Measurements from ENCODE around the gene GPR132. TPM values are rescaled to one million over a fixed set of nuclear protein-coding genes. Genes with fewer than 3 reads are reported as not detected.

The GPR132 gene
- total RNA-seq, 1 donor from 2014 or later = 0.24 TPM

DNA sequence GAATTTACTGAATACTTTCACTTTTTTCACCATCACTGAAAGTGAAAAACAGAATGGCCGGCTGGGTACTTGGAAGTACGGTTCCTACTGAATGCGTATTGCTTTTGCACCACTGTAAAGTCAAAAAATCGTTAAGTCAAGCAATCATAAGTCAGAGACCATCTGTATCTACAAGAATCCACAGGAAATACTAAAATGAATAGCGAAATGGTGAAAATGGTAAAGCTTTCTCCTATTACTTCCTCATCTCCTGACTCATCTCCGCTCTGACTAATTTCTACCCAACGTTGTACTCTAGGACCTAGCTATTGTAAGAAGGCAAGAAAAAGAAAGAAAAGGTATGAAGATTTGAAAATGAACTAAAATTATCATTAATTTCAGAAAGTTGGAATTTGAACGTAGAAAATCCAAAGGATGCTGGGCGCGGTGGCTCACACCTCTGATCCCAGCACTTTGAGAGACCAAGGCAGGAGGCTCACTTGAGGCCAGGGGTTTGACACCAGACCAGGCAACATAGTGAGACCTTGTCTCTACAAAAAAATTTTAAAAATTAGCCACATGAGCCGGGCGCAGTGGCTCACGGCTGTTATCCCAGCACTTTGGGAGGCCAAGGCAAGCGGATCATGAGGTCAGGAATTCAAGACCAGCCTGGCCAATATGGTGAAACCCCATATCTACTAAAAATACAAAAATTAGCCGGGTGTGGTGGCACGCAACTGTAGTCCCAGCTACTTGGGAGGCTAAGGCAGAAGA, 39.0 kb downstream of the GPR132 start:
- Mint-ChIP-seq H3K4me1 (ENCODE audit: unreplicated experiment) (peaks cover 6% of the 10 kb centered on the region), H3K36me3 (no peaks in the 10 kb centered on the region), H3K27me3 (peaks cover 14% of the 10 kb centered on the region), H3K9me3 (no peaks in the 10 kb centered on the region), H3K27ac (no peak overlapping the region), H3K4me3 (no peak overlapping the region)
- TF ChIP-seq, protein P1, sequence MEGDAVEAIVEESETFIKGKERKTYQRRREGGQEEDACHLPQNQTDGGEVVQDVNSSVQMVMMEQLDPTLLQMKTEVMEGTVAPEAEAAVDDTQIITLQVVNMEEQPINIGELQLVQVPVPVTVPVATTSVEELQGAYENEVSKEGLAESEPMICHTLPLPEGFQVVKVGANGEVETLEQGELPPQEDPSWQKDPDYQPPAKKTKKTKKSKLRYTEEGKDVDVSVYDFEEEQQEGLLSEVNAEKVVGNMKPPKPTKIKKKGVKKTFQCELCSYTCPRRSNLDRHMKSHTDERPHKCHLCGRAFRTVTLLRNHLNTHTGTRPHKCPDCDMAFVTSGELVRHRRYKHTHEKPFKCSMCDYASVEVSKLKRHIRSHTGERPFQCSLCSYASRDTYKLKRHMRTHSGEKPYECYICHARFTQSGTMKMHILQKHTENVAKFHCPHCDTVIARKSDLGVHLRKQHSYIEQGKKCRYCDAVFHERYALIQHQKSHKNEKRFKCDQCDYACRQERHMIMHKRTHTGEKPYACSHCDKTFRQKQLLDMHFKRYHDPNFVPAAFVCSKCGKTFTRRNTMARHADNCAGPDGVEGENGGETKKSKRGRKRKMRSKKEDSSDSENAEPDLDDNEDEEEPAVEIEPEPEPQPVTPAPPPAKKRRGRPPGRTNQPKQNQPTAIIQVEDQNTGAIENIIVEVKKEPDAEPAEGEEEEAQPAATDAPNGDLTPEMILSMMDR (conservative IDR thresholded peaks at IDR 0.05) = no peak
- no peak for DNase-seq (ENCODE audit: extremely low spot score, unreplicated experiment)

DNA sequence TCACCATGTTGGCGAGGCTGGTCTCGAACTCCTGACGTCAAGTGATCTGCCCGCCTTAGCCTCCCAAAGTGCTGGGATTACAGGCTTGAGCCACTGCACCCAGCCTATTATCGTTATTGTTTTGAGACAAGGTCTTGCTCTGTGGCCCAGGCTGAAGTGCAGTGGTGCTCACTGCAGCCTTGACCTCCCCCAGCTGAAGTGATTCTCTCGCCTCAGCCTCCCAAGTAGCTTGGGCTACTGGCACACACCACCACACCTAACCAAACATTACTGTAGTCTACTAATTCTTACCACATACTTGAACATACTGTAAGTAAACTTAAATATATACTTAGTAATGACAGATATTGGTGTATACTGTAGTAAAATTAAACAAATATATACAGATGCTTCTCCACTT, 39.8 kb downstream of the GPR132 start:
- TF ChIP-seq, protein P1 (conservative IDR thresholded peaks at IDR 0.05) = no peak
- Mint-ChIP-seq H3K27me3 (peaks cover 8% of the 10 kb centered on the region), H3K4me3 (no peak overlapping the region), H3K36me3 (no peaks in the 10 kb centered on the region), H3K4me1 (ENCODE audit: unreplicated experiment) (peaks cover 6% of the 10 kb centered on the region), H3K9me3 (no peaks in the 10 kb centered on the region), H3K27ac (no peak overlapping the region)
- DNase-seq (ENCODE audit: extremely low spot score, unreplicated experiment) = no peak

DNA sequence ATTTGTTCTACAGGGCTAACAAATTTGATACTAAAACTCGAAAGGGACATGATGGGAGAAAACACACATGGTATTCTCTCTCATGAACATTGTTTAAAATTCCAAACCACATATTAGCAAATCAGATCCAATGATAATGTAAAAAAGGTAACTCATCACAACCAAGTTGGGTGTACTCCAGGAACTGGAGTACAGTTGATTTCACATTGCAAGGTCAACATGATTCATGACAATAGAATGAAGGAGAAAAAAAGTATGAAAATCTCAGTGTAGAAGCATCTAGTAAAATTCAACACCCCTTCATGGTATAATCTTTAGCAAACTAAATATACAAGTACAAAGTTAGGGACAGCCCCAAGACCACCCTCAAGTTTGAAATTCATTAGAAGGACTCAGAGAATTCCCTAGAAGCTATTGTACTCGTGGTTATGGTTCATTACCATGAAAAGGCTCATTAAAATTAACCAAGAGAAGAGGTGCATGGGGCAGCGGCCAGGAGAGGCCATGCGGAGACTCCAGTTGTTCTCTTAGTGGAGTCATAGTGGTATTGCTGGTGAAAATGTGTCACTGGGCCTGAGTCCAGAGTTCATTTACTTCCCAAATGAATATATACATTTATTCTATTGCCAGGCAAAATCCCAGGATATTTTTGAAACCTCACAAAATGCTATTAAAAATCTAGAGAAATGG, 41.3 kb downstream of the GPR132 start:
- DNase-seq (ENCODE audit: extremely low spot score, unreplicated experiment) = no peak
- no peak overlapping the region for H3K4me3 Mint-ChIP-seq
- peaks cover 8% of the 10 kb centered on the region for H3K27me3 Mint-ChIP-seq
- H3K36me3 Mint-ChIP-seq = no peaks in the 10 kb centered on the region
- TF ChIP-seq, protein P1 (conservative IDR thresholded peaks at IDR 0.05) = no peak
- H3K27ac Mint-ChIP-seq = no peak overlapping the region
- no peaks in the 10 kb centered on the region for H3K9me3 Mint-ChIP-seq
- H3K4me1 Mint-ChIP-seq (ENCODE audit: unreplicated experiment) = peaks cover 15% of the 10 kb centered on the region

DNA sequence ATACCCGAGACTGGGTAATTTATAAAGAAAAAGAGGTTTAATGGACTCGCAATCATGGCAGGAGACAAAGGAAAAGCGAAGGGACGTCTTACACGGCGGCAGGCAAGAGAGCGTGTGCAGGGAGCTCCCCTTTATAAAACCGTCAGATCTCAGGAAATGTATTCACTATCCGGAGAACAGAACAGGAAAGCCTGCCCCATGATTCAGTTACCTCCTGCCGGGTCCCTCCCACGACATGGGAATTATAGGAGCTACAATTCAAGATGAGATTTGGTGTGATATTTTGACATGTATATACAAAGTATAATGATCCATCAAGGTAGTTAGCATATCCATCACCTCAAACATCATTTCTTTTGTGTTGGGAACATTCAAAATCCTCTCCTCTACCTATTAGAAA, 42.1 kb downstream of the GPR132 start:
- H3K27ac Mint-ChIP-seq = no peak overlapping the region
- H3K36me3 Mint-ChIP-seq = no peaks in the 10 kb centered on the region
- peaks cover 8% of the 10 kb centered on the region for H3K27me3 Mint-ChIP-seq
- H3K4me1 Mint-ChIP-seq (ENCODE audit: unreplicated experiment) = peaks cover 18% of the 10 kb centered on the region
- DNase-seq (ENCODE audit: extremely low spot score, unreplicated experiment) = no peak
- peak overlapping the region; percentile 40 for H3K4me3 Mint-ChIP-seq
- no peaks in the 10 kb centered on the region for H3K9me3 Mint-ChIP-seq
- TF ChIP-seq, protein P1 (conservative IDR thresholded peaks at IDR 0.05) = no peak

DNA sequence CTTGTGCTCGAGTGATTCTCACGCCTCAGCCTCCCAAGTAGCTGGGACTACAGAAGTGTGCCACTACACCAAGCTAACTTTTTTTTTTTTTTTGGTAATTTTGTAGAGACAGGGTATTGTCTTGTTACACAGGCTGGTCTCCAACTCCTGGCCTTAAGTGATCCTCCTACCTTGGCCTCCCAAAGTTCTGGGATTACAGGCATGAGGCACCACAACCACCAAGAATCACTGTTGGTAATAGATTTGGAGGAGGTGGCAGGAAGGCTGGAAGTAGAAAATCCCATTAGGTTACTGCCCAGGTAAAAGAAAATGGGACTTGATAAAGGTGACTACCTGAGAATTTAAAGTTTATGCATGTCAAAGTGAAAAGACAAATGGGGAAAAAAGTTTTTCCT, 43.0 kb downstream of the GPR132 start:
- Mint-ChIP-seq H3K9me3 (no peaks in the 10 kb centered on the region), H3K4me1 (ENCODE audit: unreplicated experiment) (peaks cover 23% of the 10 kb centered on the region), H3K4me3 (peak overlapping the region; percentile 95), H3K36me3 (no peaks in the 10 kb centered on the region), H3K27me3 (peaks cover 3% of the 10 kb centered on the region), H3K27ac (peak overlapping the region; percentile 96)
- DNase-seq (ENCODE audit: extremely low spot score, unreplicated experiment) = no peak
- TF ChIP-seq, protein P1 (conservative IDR thresholded peaks at IDR 0.05) = no peak

All from type B pancreatic cell (in vitro differentiated cells).